Large intestine (tissue), 3 donors: Measurements from ENCODE around the gene ZNRF4. TPM values are rescaled to one million over a fixed set of nuclear protein-coding genes. Genes with fewer than 3 reads are reported as not detected.
"Not testable (repeated sequence)": the region's sequence is repeated elsewhere in the genome, so short reads cannot be mapped to it uniquely, and the experiment has no call there.

Source experiments
- DNase-seq, 2 donors: peaks; one replicate each; pipeline versions ENCODE4 v3.0.0 to v3.0.0-alpha.2; 2013
- H3K27ac ChIP-seq: one replicate; pipeline ENCODE4 v1.5.1; 2013; ENCODE audit warnings: low read length
- H3K27me3 ChIP-seq: 2 replicates; pipeline ENCODE4 v1.6.1; 2013; ENCODE audit warnings: low read length; ENCODE audit not compliant: control insufficient read depth, insufficient read depth
- H3K36me3 ChIP-seq: 2 replicates; pipeline ENCODE4 v1.6.1; 2013; ENCODE audit warnings: low read length; ENCODE audit not compliant: control insufficient read depth, insufficient read depth
- H3K4me1 ChIP-seq: one replicate; pipeline ENCODE4 v1.6.1; 2013; ENCODE audit warnings: low read length; ENCODE audit not compliant: control insufficient read depth, insufficient read depth
- H3K4me3 ChIP-seq: one replicate; pipeline ENCODE4 v1.5.1; 2013; ENCODE audit warnings: low read length
- H3K9me3 ChIP-seq: one replicate; pipeline ENCODE4 v1.6.1; 2013; ENCODE audit warnings: mild to moderate bottlenecking, low read depth, low read length, moderate library complexity; ENCODE audit not compliant: control insufficient read depth
- WGBS: methylation state at CpG from one replicate; pipeline ENCODE4 v1.1.5; 2013; ENCODE audit warnings: low lambda C conversion rate; ENCODE audit not compliant: insufficient coverage; 5-methylcytosine and 5-hydroxymethylcytosine counted together
- polyA plus RNA-seq: library from polyadenylated mRNA; unstranded; fragments of 120-200 nt; gene quantifications from one replicate; pipeline ENCODE4 v1.2.1, GENCODE V29; 2013

Gene ZNRF4
- polyA plus RNA-seq, 1 donor = not detected

DNA sequence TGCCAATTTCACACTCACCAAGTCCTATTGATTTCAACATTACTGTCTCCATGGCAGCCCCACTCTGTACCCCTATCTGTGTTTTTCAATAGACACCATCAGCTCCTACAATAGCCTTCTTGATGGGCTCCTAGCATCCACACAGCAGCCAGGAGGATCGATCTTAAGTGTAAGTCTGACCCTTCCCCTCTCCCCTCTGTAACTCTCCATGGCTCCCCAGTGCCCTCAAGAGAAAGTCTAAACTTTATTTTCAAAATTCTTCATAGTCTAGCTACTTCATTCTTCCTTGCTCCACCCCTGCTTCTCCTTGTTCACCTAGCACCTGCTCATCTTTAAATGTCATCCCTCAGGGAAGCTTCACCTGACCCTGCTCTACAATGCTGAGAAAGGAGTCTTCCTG lies 30.0 kb upstream of the ZNRF4 start:
- Histone ChIP-seq H3K9me3 (no peaks in the 10 kb centered on the region), H3K27me3 (peaks cover 4% of the 10 kb centered on the region), H3K27ac (no peak overlapping the region), H3K4me1 (no peaks in the 10 kb centered on the region), H3K36me3 (no peaks in the 10 kb centered on the region), H3K4me3 (no peak overlapping the region)
- no peak for DNase-seq
- 100% methylated on average over 1 of the region's 1 CpG for WGBS

DNA sequence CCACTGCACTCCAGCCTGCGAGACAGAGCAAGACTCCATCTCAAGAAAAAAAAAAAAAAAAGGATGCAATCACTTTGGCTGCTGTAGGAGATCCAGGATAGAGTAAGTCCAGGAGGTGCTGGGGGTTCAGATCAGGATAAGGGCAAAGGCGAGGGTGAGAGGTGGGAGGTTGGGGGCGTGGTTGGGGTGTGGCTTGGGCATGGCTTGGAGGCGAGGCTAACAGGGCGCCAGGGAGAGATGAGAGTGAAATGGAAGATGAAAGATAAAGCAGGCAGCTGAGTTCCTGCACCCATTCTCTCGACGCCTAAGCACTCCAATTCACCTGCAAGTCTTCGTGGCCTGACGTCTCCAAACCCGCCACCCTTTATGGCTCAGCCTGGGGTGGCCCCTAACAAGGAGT lies 25.0 kb upstream of the ZNRF4 start:
- DNase-seq = no peak
- Histone ChIP-seq H3K4me1 (no peaks in the 10 kb centered on the region), H3K9me3 (no peaks in the 10 kb centered on the region), H3K27ac (no peak overlapping the region), H3K27me3 (peaks cover under 1% of the 10 kb centered on the region), H3K36me3 (no peaks in the 10 kb centered on the region), H3K4me3 (no peak overlapping the region)
- 20% methylated on average over 1 of the region's 10 CpGs for WGBS

DNA sequence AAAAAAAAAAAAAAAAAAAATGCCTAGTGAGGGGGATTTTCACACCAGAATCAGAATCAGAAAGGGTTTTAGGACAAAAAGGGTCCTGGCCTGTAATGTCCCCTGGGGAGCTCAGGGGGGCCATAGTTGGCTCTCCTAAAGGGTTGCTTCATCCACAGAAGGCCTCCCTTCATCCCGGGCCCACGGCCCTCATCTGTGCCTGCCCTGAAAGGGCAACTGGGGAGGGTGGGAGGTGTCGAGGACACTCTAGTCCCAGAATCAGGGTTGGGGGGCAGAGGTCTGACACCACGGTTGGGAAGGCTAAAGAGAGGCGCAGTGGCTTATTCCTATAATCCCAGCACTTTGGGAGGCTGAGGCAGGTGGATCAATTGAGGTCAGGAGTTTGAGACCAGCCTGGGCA lies 22.5 kb upstream of the ZNRF4 start:
- Histone ChIP-seq H3K36me3 (no peaks in the 10 kb centered on the region), H3K27me3 (peaks cover 10% of the 10 kb centered on the region), H3K9me3 (peaks cover 3% of the 10 kb centered on the region), H3K4me3 (no peak overlapping the region), H3K27ac (no peak overlapping the region), H3K4me1 (no peaks in the 10 kb centered on the region)
- DNase-seq = no peak
- no CpG with 5 or more reads among the region's 5 CpGs for WGBS

DNA sequence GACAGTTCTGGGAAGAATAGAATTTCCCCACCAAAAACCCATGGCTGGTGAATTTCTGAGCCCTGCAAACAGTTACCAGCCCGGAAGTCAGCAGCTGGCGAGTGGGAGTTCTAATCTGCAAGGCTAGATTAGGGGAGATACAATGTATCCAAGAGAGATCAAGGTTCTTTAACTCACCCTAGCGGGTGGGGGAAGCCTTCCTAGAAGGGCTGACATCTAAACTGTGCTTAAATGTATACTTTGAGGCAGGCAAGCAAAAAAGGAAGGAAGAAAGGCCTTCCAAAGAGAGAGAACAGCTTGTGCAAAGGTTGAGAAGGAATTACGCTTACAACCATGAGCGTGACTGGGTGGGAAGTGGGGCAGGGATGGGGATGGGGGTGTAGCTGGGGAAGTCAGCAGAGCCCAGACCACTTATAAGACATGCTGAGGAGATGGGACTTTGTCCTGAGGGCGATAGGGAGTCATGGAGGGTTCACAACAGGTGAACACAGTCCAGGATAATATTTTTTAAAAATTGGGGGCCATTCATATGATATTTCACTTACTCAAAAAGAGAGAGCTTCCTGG lies 20.8 kb upstream of the ZNRF4 start:
- Histone ChIP-seq H3K4me1 (no peaks in the 10 kb centered on the region), H3K4me3 (no peak overlapping the region), H3K9me3 (peaks cover 3% of the 10 kb centered on the region), H3K27ac (no peak overlapping the region), H3K27me3 (peaks cover 10% of the 10 kb centered on the region), H3K36me3 (no peaks in the 10 kb centered on the region)
- 60% methylated on average over 1 of the region's 6 CpGs for WGBS
- DNase-seq = no peak

DNA sequence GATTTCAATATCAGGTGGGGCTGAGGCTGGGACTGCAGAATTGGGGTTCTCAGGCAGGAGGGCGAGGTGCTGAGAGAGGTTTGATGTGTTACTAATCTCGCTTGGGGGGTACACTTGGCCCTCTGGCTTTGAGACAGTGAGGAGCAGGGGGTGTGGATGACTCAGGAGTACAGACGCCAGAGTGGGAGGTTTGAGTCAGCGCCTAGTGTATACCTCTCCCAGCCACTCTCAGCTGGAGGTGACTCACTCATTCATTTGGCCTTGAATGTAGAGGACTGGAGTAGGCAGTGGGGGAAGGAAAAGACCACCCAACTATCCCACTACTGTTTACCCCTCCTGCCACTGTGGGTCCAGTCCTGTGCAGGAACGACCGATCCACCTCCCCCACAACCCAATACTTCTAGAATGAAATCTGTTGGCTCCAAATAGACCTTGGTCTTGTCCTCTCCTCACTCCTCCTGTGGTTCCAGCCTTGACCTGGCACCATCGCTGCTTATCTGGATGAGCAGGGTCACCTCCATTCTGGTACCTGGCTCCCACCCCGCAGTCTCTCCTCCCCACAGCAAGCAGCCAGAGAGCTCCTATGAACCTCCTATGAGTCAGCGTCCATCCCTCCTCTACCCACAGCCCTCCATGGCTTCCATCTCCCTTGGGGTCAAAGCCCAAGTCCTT lies 20.1 kb upstream of the ZNRF4 start:
- no peak for DNase-seq
- no peaks in the 10 kb centered on the region for H3K4me1 ChIP-seq
- H3K36me3 ChIP-seq = no peaks in the 10 kb centered on the region
- H3K9me3 ChIP-seq = peaks cover 3% of the 10 kb centered on the region
- WGBS = no CpG with 5 or more reads among the region's 9 CpGs
- no peak overlapping the region for H3K27ac ChIP-seq
- peaks cover 10% of the 10 kb centered on the region for H3K27me3 ChIP-seq
- H3K4me3 ChIP-seq = no peak overlapping the region

DNA sequence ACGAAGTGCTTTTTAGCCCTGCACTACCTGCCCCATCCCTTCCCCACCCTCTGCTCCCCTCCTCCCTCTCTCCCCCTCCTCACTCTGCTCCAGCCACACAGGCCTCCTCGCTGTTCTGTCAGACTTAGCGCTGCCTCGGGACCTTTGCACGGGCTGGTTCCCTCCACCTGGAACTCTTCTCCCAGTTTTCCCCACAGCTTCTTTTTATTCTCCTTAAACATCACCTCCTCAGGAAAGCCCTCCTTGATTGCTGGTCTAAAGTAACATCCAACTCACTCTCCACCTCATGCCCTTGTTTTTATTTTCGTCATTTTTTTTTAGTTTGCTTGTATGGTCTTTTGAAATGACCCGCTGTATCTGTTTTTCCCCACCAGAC lies 19.6 kb upstream of the ZNRF4 start:
- 100% methylated on average over 3 of the region's 7 CpGs for WGBS
- H3K27ac ChIP-seq = no peak overlapping the region
- H3K27me3 ChIP-seq = peaks cover 10% of the 10 kb centered on the region

DNA sequence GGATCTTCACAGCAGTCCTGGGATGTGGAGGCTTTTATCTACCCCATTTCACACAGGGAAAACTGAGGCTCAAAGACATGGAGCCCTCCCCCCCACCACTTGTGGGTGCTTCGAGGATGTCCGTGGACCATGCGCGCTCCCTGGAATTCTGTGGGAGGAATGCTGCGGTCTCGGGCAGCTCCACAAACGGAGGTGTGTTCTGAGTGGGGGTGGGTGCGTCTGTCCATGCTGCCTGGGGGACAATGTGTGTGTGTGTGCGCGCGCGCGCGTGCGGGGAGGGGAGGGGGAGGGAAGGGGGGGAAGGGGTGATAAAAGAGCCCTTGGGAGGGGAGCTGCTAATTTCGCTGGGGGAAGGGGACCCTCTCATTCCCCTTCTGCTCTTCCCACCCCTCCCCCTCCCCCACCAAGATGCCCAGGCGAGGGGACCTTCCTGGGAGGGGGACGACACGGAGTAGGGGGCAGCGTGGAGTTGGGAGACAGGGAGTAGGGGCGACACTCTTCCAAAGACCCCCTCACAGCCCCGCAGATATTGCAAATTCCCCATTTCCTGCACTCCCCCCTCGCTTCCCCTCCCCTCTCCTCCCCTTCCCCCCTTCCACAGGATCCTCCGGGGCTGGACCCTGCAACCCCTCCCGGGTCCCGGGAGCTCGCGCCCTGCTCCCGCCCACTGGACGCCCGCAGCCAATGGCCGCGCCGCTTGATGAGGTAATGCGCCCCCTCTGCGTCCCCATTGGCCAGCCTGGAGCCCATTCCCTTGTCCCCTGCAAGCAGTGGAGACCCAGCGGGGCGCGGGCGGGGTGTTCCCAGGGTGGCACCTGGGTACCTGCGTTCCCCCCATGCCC lies 18.9 kb upstream of the ZNRF4 start:
- no peaks in the 10 kb centered on the region for H3K4me1 ChIP-seq
- DNase-seq = peak; percentile 18 to 35
- no CpG with 5 or more reads among the region's 41 CpGs for WGBS
- H3K36me3 ChIP-seq = no peaks in the 10 kb centered on the region
- H3K9me3 ChIP-seq = peaks cover 3% of the 10 kb centered on the region
- no peak overlapping the region for H3K27ac ChIP-seq
- H3K4me3 ChIP-seq = peak overlapping the region; percentile 13
- H3K27me3 ChIP-seq = peaks cover 10% of the 10 kb centered on the region

More for the DNA sequence above, 19.6 kb upstream of the ZNRF4 start:
- Histone ChIP-seq H3K4me3 (no peak overlapping the region), H3K9me3 (peaks cover 3% of the 10 kb centered on the region), H3K4me1 (no peaks in the 10 kb centered on the region), H3K36me3 (no peaks in the 10 kb centered on the region)
- no peak for DNase-seq

DNA sequence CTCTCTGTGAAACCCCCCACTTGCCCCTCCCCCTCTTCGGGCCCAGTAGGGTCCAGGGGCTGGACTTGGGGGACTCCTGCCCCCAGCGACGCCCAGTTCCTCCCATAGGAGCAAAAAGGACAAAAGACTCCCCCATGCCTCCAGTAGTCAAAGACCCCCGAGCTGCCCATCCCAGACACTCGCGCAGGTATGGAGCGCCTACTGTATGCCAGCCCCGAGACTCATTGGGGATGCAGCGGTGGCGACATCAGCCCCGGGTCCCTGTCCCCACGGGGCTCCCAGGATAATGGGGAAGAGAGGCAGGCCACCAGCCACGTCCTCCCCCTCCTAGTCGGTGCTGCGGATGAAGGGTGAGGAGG lies 18.3 kb upstream of the ZNRF4 start:
- Histone ChIP-seq H3K27me3 (peaks cover 10% of the 10 kb centered on the region), H3K27ac (no peak overlapping the region), H3K36me3 (no peaks in the 10 kb centered on the region), H3K4me3 (peak overlapping the region; percentile 13), H3K4me1 (no peaks in the 10 kb centered on the region), H3K9me3 (peaks cover 3% of the 10 kb centered on the region)
- no peak for DNase-seq
- WGBS = no CpG with 5 or more reads among the region's 15 CpGs

DNA sequence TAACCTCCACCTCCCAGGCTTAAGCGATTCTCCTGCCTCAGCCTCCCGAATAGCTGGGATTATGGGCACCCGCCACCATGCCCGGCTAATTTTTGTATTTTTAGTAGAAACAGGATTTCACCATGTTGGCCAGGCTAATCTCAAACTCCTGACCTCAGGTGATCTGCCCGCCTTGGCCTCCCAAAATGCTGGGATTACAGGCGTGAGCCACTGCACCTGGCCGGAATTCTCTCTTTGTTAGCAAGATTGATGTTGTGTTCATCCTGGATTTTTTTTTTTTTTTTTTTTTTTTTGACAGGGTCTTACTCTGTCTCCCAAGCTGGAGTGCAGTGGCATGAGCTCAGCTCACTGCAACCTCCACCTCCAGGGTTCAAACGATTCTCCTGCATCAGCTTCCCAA lies 16.5 kb upstream of the ZNRF4 start:
- H3K36me3 ChIP-seq, DNase-seq, H3K9me3 ChIP-seq, H3K4me3 ChIP-seq, H3K27ac ChIP-seq, H3K27me3 ChIP-seq, H3K4me1 ChIP-seq: not testable (repeated sequence)
- no CpG with 5 or more reads among the region's 8 CpGs for WGBS

DNA sequence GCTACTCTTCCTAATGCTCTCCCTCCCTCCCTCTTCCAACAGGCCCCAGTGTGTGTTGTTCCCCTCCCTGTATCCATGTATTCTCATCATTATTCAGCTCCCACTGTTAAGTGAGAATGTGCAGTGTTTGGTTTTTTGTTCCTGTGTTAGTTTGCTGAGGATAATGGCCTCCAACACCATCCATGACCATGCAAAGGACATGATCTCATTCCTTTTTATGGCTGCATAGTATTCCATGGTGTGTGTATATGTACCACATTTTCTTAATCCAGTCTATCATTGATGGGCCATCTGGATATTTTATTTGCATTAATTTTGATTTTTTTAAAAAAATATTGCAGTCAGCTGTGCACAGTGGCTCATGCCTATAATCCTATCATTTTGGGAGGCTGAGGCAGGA lies 15.8 kb upstream of the ZNRF4 start:
- no peaks in the 10 kb centered on the region for H3K4me1 ChIP-seq
- H3K4me3 ChIP-seq = no peak overlapping the region
- H3K27me3 ChIP-seq = peaks cover 10% of the 10 kb centered on the region

More for the DNA sequence above, 15.8 kb upstream of the ZNRF4 start:
- Histone ChIP-seq H3K9me3 (peaks cover 3% of the 10 kb centered on the region), H3K36me3 (no peaks in the 10 kb centered on the region), H3K27ac (no peak overlapping the region)
- no peak for DNase-seq
